Erythroblast (primary cell): Measurements from ENCODE around the gene ITGA11.

Experiments used
- GATA1 ChIP-seq: IDR thresholded peaks from 2 replicates; pipeline ENCODE4 v1.6.1; 2011; ENCODE audit warnings: low read depth, mild to moderate bottlenecking, control low read depth, low read length, moderate library complexity
- POLR2A ChIP-seq: IDR thresholded peaks from 2 replicates; pipeline ENCODE4 v1.6.1; 2011; ENCODE audit warnings: mild to moderate bottlenecking, low read length

GRCh38 chr15:68429691-68430470 lies 2.1 kb downstream of the ITGA11 start:
- TF ChIP-seq POLR2A (no peak), GATA1 (no peak)
